Amygdala (tissue), 56 donors: ENCODE measurements around the gene CCDC7.
"Not testable (repeated sequence)": the region's sequence is repeated elsewhere in the genome, so short reads cannot be mapped to it uniquely, and the experiment has no call there.

ENCODE experiments used
- DNase-seq, 56 donors: peaks; one replicate each; lab custom pipeline; 2025; lab: John Stamatoyannopoulos, UW

Gene CCDC7

DNA sequence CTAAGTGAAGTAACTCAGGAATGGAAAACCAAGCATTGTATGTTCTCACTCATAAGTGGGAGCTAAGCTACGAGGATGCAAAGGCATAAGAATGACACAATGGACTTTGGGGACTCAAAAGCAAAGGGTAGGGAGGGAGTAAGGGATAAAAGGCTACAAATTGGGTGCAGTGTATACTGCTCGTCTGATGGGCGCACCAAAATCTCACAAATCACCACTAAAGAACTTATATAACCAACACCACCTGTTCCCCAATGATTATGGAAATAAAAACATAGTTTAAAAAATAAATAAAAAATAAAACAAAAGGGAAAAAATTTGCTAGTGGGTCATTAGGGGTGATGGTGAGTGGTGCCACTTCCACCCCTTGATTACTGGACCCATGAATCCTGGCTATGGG, 351.5 kb downstream of the CCDC7 start:
- not testable (repeated sequence) for DNase-seq

DNA sequence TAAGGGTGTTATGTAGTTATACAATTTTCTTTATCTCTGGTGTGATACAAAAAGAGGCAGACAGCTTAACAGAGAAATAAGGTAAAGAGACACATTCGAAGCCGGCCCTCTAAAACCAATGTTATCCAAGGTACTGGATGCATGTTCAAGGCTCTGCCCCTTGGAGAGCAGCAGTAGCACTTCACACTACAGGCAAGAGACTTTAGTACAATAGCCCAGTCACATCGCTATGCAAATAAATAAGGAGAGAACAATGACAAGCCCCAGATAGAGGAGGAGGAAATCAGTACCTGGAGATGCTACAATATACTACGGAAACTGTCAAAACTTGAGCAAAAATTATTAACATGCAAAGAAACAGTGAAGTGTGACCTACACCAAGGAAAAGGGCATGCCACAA, 401.0 kb downstream of the CCDC7 start:
- no peak for DNase-seq

DNA sequence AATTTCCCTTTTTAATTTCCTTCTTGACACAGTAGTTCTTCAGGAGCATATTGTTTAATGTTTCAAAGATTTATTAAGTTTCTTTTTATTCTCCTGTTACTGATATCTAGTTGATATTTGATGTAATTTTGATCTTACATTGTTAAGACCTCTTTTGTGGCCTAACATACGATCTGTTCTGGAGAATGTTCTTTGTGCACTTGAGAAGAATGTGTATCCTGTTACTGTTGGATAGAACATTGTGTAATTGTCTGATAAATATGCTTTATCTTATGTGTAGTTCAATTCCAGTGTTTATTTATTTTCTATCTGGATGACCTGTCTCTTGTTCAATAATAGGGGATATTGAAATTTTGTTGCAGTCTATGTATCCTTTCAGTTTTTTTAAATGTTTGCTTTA, 405.4 kb downstream of the CCDC7 start:
- DNase-seq, result no peak

DNA sequence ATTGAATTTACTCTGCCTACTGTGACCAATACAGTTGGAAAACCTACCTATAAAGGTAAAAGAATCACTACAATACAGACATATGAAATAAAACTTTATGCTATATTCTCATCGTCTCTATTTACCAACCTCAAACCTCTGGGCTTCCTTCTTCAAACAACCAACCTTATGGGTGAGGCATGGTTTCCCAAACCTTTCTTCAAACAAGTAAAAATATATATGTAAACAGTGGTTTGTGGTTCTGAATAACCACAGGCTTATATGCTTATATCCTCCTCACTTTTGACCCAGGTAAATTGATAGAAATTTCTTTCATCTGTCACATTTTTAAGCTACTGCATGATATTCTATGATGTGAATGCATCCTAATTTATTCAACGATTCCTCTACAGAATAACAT, 408.5 kb downstream of the CCDC7 start:
- DNase-seq, result no peak

DNA sequence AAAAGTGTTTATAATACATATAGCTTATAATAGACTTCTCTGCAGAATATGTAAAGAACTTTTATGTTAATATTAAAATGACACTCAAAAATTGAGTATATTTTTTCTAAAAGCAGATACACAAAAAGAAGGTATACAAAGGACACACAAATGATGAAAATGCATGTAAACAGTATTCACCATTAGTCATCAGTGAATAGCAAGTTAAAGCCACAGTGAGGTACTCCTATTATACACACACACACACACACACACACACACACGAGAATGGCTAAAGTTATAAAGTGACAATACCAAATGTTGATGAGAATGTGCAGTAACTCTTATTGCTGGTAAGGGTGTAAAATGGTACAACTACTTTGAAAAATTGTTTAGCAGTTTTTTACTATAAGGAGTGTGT, 419.2 kb downstream of the CCDC7 start:
- DNase-seq, result no peak

DNA sequence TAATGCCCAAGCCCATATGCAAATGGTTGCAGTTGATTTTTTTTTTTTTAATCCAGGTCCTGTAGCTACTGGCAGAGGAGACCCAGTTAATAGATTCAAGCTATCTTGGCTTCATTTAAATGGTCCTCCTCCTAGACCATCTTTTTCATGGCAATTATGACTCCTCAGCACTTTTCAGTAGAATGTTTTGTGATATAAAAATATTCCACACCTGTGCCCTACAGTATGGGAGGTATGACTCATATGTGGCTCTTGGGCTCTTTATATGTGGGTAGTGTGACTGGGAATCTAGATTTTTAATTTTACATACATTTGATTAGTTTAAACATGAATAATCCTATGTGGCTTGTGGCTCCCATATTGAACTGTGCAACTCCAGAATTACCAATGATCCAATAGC, 432.0 kb downstream of the CCDC7 start:
- DNase-seq, result no peak

DNA sequence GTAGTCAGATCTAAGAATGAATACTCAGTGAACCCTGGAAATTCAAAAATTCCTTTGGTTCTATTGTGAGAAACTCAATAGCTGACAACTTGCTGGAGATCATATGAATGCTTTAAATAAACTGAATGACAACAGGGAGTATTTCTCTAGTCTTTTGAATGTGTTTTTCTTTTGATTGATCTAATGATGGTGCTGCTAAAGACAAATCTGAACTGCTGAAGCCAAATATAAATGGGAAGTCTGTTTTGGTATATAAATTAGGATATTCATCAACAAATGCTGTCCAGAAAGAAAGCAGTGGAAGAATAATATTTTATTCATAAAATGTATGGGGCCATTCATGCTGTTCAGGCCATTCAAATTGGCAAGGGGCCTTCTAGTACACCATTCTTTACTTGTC, 432.7 kb downstream of the CCDC7 start:
- DNase-seq, result no peak

DNA sequence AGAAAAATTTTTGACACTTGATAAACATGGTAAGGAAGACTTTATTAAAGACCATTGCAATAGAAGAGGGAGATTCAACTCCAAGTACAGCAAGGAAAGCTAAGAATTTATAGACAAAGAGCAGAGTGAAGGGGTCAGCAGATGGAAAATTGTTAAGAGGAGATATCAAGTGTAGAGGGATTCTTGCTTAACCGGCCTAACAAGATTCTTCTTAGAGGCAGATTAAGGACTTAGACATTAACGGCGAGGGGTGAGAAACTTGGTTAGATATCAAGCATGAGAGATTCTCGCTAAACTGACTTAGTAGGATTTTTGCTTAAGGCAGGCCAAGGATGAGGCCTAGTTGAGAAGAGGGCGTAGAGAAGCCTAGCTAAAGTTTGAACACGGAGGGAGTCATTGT, 436.1 kb downstream of the CCDC7 start:
- DNase-seq, result no peak

DNA sequence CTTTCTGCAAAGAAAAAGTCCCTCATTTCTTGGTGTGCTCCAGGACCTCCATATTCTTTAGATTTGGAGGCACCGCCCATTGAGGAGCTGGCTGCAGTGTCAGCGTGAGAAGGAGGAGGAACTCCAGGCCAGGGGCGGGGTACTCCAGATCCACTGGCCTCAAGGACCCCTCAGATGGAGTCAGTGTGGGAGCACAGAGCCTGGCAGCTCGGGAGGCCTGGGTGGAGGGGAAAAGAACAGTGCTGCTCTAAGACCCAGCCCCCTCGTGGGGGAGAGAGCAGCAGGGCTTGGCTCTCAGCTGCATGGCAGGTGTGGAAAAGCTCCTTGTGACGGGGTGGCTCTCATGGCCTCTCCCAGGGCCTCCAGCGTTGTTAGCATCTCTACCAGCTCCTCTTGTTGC, 441.5 kb downstream of the CCDC7 start:
- no peak for DNase-seq

DNA sequence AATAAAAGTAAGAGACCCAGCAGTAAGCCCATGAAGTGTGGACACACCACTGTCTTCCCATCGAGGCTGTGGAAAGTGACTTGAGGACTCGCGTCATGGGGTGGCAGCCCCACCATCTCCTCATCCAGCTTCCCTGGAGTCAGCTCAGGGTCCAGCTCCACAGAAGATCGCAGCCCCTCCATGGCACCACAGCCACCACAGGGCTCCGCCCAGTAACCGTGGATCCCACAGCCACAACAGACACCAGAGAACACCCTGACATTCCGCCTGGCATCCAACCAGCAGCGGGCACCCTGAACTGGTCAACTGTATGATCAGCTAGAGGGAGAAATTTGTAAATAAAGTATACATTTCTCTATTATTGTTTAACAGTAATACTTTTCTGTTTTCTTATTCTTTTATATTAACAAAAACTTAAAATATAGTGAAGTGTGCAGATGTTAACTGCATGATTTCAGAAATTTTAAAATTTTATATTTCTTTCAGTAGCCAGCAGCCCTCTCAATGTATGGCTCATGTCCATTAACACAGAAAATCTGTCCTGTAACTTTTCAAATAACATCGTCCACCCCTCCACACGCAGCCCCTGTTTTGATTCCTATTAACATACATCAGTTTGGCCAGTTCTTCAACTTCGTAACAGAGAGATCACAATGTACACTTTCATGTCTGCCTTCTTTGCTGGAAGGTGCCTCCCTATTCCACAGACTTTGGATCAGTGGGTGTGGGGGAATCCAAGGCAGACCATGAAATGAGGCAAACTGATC, 442.4 kb downstream of the CCDC7 start:
- DNase-seq, result no peak

DNA sequence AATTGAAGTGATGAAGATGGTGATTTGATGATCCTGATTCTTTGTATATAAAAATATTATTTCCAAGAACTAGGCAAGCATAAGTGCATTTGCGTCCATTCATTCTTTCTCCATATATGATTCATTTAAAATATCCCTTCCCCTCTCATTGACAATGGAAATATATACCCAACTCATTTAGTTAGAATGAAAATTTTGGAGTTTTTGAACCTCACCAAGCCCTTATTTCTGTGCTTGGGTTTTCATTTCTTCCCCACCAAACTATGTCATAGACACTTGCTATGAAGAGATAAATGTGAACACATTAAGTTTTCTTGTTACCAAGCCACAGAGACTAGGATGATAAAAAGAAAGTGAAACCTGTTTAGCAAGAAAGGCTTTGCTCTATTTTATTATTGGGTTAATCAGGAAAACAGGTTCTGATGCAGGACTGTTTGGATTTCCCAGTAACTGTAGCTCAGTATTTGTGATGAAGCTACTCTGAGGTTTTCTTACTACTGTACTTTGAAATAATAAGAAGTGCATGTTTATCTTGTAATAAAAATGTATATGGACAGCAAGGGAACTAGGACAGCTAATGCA, 443.8 kb downstream of the CCDC7 start:
- DNase-seq, result no peak

DNA sequence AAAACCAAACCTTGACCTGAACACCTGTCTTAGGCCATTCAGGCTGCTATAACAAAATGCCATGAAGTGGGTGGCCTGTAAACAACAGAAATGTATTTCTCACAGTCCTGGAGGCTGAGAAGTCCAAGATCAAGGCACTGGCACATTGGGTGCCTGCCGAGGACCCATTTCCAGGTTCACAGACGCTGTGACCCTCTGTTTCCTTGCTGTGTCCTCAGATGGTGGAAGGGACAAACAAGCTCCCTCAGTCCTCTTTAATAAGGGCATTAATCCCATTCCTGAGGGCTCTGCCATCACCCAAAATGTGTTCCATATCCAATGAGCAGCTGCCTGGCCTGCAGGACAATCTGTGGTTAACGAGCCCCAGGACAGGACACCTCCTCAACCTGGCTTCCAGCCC, 444.5 kb downstream of the CCDC7 start:
- no peak for DNase-seq

DNA sequence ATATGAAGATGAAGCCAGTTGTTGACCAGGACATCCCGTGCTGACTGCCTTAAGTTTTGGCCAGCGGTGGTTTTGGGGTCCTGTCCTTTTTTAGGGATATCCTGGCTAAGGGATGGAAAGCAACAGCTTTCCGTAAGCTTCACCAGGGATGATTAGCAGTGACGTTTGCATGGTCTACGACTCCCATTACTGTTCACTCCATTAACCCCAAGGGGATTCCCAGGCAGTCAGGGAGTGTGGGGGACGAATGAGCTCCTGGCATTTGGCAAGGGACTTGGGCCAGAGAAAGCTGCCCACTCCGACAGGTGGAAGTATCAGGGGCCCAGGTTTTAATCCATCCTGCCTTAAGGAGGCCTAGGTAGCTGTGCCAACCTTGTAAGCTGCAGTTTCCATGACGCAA, 445.3 kb downstream of the CCDC7 start:
- no peak for DNase-seq

DNA sequence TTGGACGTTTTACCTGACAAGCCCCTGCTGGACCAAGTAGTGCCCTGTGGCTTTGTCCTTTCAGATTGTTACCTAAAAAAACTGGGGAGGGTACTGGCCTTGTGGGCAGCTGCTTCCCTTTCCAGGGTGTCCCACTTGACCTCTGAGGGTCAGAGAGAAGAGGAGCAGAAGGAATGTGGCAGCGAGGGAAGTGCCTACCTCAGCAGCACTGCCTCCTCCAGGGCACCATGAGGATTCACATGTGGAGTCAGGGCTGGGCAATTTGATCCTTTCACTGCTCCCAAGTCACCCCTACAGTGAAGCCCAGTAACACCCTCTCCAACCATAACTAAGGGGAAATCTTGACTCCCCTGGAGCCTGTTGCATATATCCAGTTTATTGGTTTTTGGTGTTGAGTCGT, 447.5 kb downstream of the CCDC7 start:
- no peak for DNase-seq

DNA sequence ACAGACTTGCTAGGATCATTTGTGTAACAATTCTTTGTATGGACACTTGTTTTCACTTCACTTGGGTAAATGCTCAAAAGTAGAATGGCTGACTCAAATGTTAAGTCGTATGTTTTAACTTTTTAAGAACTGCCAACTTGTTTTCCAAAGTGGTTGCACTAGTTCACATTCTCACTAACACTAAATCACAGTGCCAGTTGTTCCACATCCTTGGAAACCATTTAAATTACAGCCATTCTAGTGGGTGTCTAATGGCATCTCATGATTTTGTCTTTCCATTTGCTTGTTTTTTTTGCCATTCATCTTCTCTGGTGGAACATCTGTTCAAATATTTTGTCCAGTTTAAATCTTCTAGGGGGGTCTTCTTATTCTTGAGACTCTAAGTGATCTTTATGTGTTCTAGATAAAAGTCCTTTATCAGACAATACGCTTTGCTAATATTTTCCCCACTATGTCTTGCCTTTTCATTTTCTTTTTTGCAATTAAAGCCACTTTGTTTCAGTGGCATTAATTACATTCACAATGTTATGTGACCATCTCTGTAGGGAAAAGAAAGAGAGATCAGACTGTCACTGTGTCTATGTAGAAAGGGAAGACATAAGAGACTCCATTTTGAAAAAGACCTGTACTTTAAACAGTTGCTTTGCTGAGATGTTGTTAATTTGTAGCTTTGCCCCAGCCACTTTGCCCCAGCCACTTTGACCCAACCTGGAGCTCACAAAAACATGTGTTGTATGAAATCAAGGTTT, 448.1 kb downstream of the CCDC7 start:
- no peak for DNase-seq

DNA sequence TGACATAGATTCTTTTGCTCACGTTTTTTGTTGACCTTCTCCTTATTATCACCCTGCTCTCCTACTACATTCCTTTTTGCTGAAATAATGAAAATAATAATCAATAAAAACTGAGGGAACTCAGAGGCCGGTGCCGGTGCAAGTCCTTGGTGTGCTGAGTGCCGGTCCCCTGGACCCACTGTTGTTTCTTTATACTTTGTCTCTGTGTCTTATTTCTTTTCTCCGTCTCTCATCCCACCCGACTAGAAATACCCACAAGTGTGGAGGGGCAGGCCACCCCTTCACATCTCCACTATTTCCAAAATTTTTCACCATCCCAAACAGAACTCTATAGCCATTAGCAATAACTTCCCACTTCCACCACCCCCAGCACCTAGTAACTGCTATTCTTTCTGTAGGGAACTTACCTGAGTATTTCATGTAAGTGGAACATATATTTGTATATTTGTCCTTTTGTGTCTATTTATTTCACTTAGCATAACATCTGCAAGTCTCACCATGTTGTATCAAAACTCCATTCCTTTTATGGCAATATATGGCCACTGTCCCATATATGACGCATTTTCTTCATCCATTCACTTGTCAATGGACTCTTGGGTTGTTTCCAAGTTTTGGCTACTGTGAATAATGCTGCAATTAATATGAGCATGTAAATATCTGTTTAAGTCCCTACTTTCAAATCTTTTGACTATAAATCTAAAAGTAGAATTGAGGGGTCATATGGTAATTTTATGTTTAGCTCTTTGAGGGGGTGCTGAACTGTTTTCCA, 449.4 kb downstream of the CCDC7 start:
- not testable (repeated sequence) for DNase-seq

DNA sequence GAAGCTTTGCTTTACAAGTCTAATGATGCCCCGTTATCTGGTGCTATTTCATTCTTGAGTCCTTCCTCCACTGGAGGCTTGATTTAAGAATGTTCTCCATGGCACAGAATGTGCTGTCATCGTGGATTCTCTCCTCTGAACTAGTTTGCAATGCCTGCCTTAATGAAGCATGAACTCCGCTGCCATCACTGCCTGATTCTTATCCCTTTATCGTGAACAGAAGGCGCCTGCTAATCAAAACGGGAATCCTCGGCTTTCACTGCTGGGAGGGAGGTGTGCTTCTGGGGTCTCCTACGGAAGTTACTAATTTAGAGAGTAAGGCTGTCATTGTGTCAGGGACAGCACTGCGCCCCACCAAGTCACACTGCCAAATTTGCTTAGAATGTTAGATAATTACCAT, 455.9 kb downstream of the CCDC7 start:
- DNase-seq, result no peak

DNA sequence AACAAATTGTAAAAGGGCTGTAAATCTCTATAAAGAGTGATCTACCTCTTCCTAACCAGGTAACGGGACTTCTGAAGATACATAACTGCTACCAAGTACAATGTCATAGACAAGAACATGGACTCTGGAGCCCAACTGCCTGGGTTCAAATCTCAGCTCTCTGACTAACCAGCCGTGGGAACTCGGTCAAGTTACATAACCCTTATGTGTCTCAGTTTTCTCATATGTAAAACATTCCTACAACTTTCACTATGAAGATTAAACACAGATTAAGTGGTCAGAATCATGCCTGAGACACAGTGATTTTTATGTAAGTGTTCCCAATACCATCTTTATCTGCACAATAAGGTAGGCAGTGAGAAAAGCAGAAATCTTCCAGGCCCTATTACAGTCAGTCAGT, 459.5 kb downstream of the CCDC7 start:
- DNase-seq, result no peak

DNA sequence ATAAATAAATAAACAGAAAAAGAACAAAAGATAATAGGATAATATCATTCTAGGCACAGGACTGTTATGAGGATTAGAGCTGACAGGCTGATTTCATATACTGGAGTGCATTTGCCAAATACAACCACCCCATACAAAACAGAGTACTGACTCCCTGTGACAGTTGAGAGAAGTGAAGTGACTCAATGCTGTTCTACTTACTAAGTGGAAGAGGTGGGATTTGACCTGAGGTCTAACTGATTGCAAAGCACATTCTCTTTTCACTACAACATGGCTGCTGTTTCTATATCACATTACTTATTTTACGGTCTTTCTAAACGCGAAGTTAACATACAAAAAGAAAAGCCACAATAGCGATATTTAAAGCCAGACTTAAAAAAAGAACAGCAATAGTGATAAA, 460.7 kb downstream of the CCDC7 start:
- no peak for DNase-seq

DNA sequence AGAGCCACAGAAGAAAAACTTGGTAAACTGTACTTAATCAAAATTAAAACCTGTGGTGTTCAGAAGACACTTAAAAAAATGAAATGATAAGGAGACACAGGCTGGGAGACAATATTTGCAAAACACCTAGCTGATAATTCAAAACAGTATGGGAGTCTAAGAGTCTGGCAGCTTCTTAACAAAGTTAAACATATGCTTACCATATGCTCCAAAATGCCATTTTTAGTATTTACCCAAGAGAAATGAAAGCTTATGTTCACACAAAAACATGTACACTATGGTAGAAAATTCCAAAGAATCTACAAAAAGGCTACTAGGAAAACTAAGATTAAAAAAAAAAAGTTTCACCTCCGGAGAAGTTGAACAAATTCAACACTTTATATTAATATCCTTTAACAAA, 463.5 kb downstream of the CCDC7 start:
- no peak for DNase-seq

DNA sequence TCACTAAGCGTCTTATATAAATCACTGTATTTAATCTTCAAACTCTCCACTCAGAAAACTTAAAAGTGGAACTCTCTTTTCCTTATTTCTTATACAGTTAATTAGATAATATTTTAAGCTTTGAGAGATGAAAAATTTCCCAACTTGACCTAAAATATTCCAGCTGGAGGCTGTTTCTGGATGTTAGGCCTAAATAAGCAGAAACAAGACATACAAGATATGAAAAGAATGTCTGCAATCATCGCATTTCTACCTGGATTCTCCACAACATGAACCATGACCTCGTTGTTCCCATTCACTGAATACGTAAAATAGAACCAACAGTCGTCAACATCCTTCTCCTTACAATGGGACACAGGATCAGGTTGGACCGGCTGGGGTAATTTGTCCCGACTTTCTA, 464.0 kb downstream of the CCDC7 start:
- not testable (repeated sequence) for DNase-seq
